ENCODE measurements around the gene DENND5A. TPM values are rescaled to one million over a fixed set of nuclear protein-coding genes. Genes with fewer than 3 reads are reported as not detected.

The DENND5A gene
- total RNA-seq, 4 donors from 2014 or later = 29.1 to 33.1 (median 31.5) TPM

- no peak for TF ChIP-seq CTCF (IDR thresholded peaks at IDR 0.05 in 4 of 5, conservative IDR thresholded peaks at IDR 0.05 in 1 of 5)
- TF ChIP-seq POLR2A (IDR thresholded peaks at IDR 0.05) = no peak
- Histone ChIP-seq H3K9me3 (no peaks in the 10 kb centered on the region), H3K36me3 (peaks cover 0 to 9% of the 10 kb centered on the region in 2 donors), H3K27ac (no peak overlapping the region), H3K4me3 (no peak overlapping the region), H3K27me3 (no peaks in the 10 kb centered on the region), H3K4me1 (peaks cover 22 to 27% of the 10 kb centered on the region in 2 donors)
- no peak for ATAC-seq
- intact Hi-C loops (cut with DNase I; ENCODE audit: low total_unique reads) (no loop called here), in situ Hi-C loops (cut with MboI; ENCODE audit: low sequenced_read_pairs in 4 of 4) (no loop called here)
- DNase-seq = no peak
Measured at GRCh38 chr11:9203691-9204311, 61.3 kb downstream of the DENND5A start.

- no peak overlapping the region for H3K27ac ChIP-seq
- H3K27me3 ChIP-seq = no peaks in the 10 kb centered on the region
- no peak for TF ChIP-seq POLR2A (IDR thresholded peaks at IDR 0.05)
- no peak for TF ChIP-seq CTCF (IDR thresholded peaks at IDR 0.05 in 4 of 5, conservative IDR thresholded peaks at IDR 0.05 in 1 of 5)
- peaks cover 4 to 9% of the 10 kb centered on the region in 2 donors for H3K4me1 ChIP-seq
- in situ Hi-C loops (cut with MboI; ENCODE audit: low sequenced_read_pairs in 4 of 4) (no loop called here), intact Hi-C loops (cut with DNase I; ENCODE audit: low total_unique reads) (no loop called here)
- no peak for ATAC-seq
- no peaks in the 10 kb centered on the region for H3K9me3 ChIP-seq
- DNase-seq = no peak
- no peak overlapping the region for H3K4me3 ChIP-seq
- H3K36me3 ChIP-seq = peaks cover 0 to 9% of the 10 kb centered on the region in 2 donors
Measured at GRCh38 chr11:9201372-9202162, 63.6 kb downstream of the DENND5A start.

DNA sequence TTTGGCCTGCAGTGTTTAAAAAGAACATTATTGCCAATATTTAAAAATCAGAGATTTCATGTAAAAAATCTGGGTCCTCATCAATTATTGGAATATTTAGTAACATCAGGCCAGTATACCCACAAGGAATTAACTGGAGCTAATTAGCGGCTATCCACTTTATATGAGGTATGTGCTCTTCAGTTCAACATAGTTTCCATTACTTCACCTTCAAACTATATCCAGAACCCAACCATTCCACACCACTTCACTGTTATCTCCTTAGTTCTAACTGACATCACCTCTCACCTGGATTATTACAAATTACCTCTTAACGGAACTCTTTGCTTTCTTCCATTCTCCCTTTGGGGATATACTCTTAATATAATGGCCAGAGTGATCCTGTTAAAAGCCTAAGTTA, 64.7 kb downstream of the DENND5A start:
- TF ChIP-seq POLR2A (IDR thresholded peaks at IDR 0.05) (no peak), CTCF (IDR thresholded peaks at IDR 0.05 in 4 of 5, conservative IDR thresholded peaks at IDR 0.05 in 1 of 5) (no peak)
- Histone ChIP-seq H3K9me3 (no peaks in the 10 kb centered on the region), H3K4me1 (peaks cover 0 to 2% of the 10 kb centered on the region in 2 donors), H3K36me3 (peaks cover 0 to 9% of the 10 kb centered on the region in 2 donors), H3K4me3 (no peak overlapping the region), H3K27ac (no peak overlapping the region), H3K27me3 (no peaks in the 10 kb centered on the region)
- intact Hi-C loops (cut with DNase I; ENCODE audit: low total_unique reads) = no loop called here
- no peak for ATAC-seq
- in situ Hi-C loops (cut with MboI; ENCODE audit: low sequenced_read_pairs in 4 of 4) = no loop called here
- DNase-seq = no peak

- in situ Hi-C loops (cut with MboI; ENCODE audit: low sequenced_read_pairs in 4 of 4) = no loop called here
- DNase-seq (no peak), ATAC-seq (no peak)
Measured at GRCh38 chr11:9193316-9193715, 71.8 kb downstream of the DENND5A start.

More at GRCh38 chr11:9193316-9193715, 71.8 kb downstream of the DENND5A start:
- H3K27ac ChIP-seq = no peak overlapping the region
- TF ChIP-seq CTCF (IDR thresholded peaks at IDR 0.05 in 4 of 5, conservative IDR thresholded peaks at IDR 0.05 in 1 of 5) (no peak), POLR2A (IDR thresholded peaks at IDR 0.05) (no peak)
- no peaks in the 10 kb centered on the region for H3K27me3 ChIP-seq
- H3K4me3 ChIP-seq = no peak overlapping the region
- no peaks in the 10 kb centered on the region for H3K4me1 ChIP-seq
- peaks cover 0 to 25% of the 10 kb centered on the region in 2 donors for H3K36me3 ChIP-seq
- H3K9me3 ChIP-seq = no peaks in the 10 kb centered on the region
- intact Hi-C loops (cut with DNase I; ENCODE audit: low total_unique reads) = no loop called here
